K562 (cell line): ENCODE data around the gene RNF150. TPM values are rescaled to one million over a fixed set of nuclear protein-coding genes. Genes with fewer than 3 reads are reported as not detected.

Source experiments
- ATAC-seq: fragments of 200-7000 bp; cut with Tn5 transposase; 3 replicates; pipeline ENCODE4 v1.9.1; 2020; ENCODE audit warnings: moderate library complexity
- BruUV-seq: library from RNA; stranded (reverse); fragments of 400-500 nt; replicated peaks from 2 replicates; lab custom pipeline; 2021; lab: Mats Ljungman, UMichigan
- CTCF ChIA-PET: fragments of 300-600 bp; formaldehyde crosslinking; extraction: SDS; loops from one replicate; lab custom pipeline; 2021; ENCODE audit warnings: low intra/inter-chr PET ratio; lab: Yijun Ruan, JAX
- POLR2A ChIA-PET: fragments of 300-600, 350-650 bp; sonication (Branson Sonifier 250); formaldehyde crosslinking; extraction: SDS; loops from one replicate; lab custom pipeline; 2021; ENCODE audit warnings: antibody characterized with exemption, inconsistent platforms; lab: Yijun Ruan, JAX
- DNase-seq, 4 experiments: peaks; one replicate each; pipeline versions ENCODE4 v3.0.0 to v3.0.0-alpha.2; 2011 to 2018; ENCODE audit warnings: low spot score in 3 of 4, mixed read lengths in 3 of 4; ENCODE audit errors: extremely low read depth in 1 of 4
- FAIRE-seq: peaks from 2 replicates; lab custom pipeline; 2011; peaks lifted over from hg19 to GRCh38; lab: Jason Lieb, UNC
- H2AFZ ChIP-seq: 2 replicates; pipeline ENCODE4 v1.6.0; 2011; ENCODE audit warnings: low read depth, low read length, control low read depth, inconsistent platforms
- H3K27ac ChIP-seq: fragments of 200-600 bp; 3 replicates; pipeline ENCODE4 v1.8.0; 2011; ENCODE audit warnings: low read depth, mild to moderate bottlenecking, control low read depth, inconsistent platforms, low read length, moderate library complexity, mixed read lengths; ENCODE audit errors: extremely low read depth
- H3K27me3 ChIP-seq, 2 experiments: fragments of 300-600 bp in 1 of 2; 2 replicates in 1 of 2; 3 replicates in 1 of 2; pipeline versions ENCODE4 v1.6.0 to v1.8.0; 2011; ENCODE audit warnings: inconsistent platforms in 2 of 2, low read length in 2 of 2, mild to moderate bottlenecking in 1 of 2, mixed read lengths in 1 of 2, moderate library complexity in 1 of 2; ENCODE audit not compliant: control insufficient read depth in 2 of 2, insufficient read depth in 2 of 2
- H3K36me3 ChIP-seq: fragments of 300-600 bp; 3 replicates; pipeline ENCODE4 v1.8.0; 2011; ENCODE audit warnings: mild to moderate bottlenecking, low read length, inconsistent platforms; ENCODE audit not compliant: control insufficient read depth, insufficient read depth
- H3K4me1 ChIP-seq, 2 experiments: fragments of 200-600 bp in 1 of 2; replicated peaks in 1 of 2; 2 replicates in 1 of 2; 3 replicates in 1 of 2; pipeline versions ENCODE4 v1.5.1 to v1.8.0; 2011; ENCODE audit warnings: inconsistent platforms in 2 of 2, low read length in 2 of 2, mild to moderate bottlenecking in 1 of 2, mixed read lengths in 1 of 2, moderate library complexity in 1 of 2; ENCODE audit not compliant: control insufficient read depth in 2 of 2, insufficient read depth in 2 of 2
- H3K4me2 ChIP-seq: 2 replicates; pipeline ENCODE4 v1.6.1; 2011; ENCODE audit warnings: low read length, control low read depth, inconsistent platforms, mixed read lengths; ENCODE audit not compliant: insufficient read depth
- H3K4me3 ChIP-seq: fragments of 200-600 bp; sonication (generic), shearing (Covaris generic); 2 replicates; pipeline ENCODE4 v1.5.1; 2016; ENCODE audit warnings: control low read depth, inconsistent platforms
- H3K79me2 ChIP-seq: fragments of 200-600 bp; 3 replicates; pipeline ENCODE4 v1.8.0; 2011; ENCODE audit warnings: low read length, inconsistent platforms; ENCODE audit not compliant: control insufficient read depth, insufficient read depth
- H3K9ac ChIP-seq, 2 experiments: 2 replicates each; pipeline versions ENCODE4 v1.6.0 to v1.6.1; 2011; ENCODE audit warnings: low read depth in 2 of 2, low read length in 2 of 2, control low read depth in 1 of 2, inconsistent platforms in 1 of 2, mild to moderate bottlenecking in 1 of 2, mixed read lengths in 1 of 2; ENCODE audit not compliant: insufficient read depth in 1 of 2
- H3K9me1 ChIP-seq: one replicate; pipeline ENCODE4 v1.6.0; 2011; ENCODE audit warnings: inconsistent platforms, mild to moderate bottlenecking, low read length, moderate library complexity; ENCODE audit not compliant: control insufficient read depth, insufficient read depth
- H3K9me3 ChIP-seq: replicated peaks from 2 replicates; pipeline ENCODE4 v1.5.1; 2011; ENCODE audit warnings: low read depth, low read length, inconsistent platforms; ENCODE audit not compliant: control insufficient read depth, insufficient read depth
- H4K20me1 ChIP-seq: replicated peaks from 2 replicates; pipeline ENCODE4 v1.6.1; 2011; ENCODE audit warnings: low read length, inconsistent platforms, mixed read lengths; ENCODE audit not compliant: control insufficient read depth, insufficient read depth
- CHD1 ChIP-seq: fragments of 200-600 bp; sonication (generic); IDR thresholded peaks from one replicate; pipeline ENCODE4 v1.6.1; 2012; ENCODE audit warnings: mild to moderate bottlenecking, moderate library complexity, low read length, inconsistent platforms
- DACH1 ChIP-seq: fragments of 450-650 bp; IDR thresholded peaks from 2 replicates; pipeline ENCODE4 v1.6.1; 2018; ENCODE audit not compliant: partially characterized antibody
- FOXK1 ChIP-seq: sonication (generic); formaldehyde crosslinking; IDR thresholded peaks from 2 replicates; pipeline ENCODE4 v1.8.0; 2022; ENCODE audit warnings: missing genetic modification reagents, mild to moderate bottlenecking, borderline replicate concordance
- GTF2F1 ChIP-seq: IDR thresholded peaks from 2 replicates; pipeline ENCODE4 v1.6.1; 2011; ENCODE audit warnings: low read depth, low read length, improper control_type of control experiment
- HMBOX1 ChIP-seq: sonication (generic); IDR thresholded peaks from 2 replicates; pipeline ENCODE4 v1.6.1; 2016
- PBX2 ChIP-seq, 2 experiments: IDR thresholded peaks in 1 of 2; conservative IDR thresholded peaks in 1 of 2; 2 replicates each; pipeline ENCODE4 v1.6.1; 2016; ENCODE audit warnings: low read depth in 2 of 2, mild to moderate bottlenecking in 1 of 2, missing compliant biosample characterization in 1 of 2, missing genetic modification characterization in 1 of 2, moderate library complexity in 1 of 2
- RBM25 ChIP-seq: fragments of 200-400 bp; formaldehyde crosslinking; IDR thresholded peaks from 2 replicates; pipeline ENCODE4 v1.6.1; 2018; ENCODE audit warnings: low read length, low read depth, moderate library complexity; ENCODE audit not compliant: severe bottlenecking
- SREBF2 ChIP-seq: sonication (generic); formaldehyde crosslinking; IDR thresholded peaks from 2 replicates; pipeline ENCODE4 v1.4.0; 2020; ENCODE audit warnings: mild to moderate bottlenecking, missing genetic modification reagents
- ZBED1 ChIP-seq: IDR thresholded peaks from 2 replicates; pipeline ENCODE4 v1.6.1; 2014
- ZNF175 ChIP-seq: fragments of 200-800 bp; sonication (Bioruptor generic); IDR thresholded peaks from 2 replicates; pipeline ENCODE4 v1.6.1; 2016; ENCODE audit warnings: low read depth, mild to moderate bottlenecking, missing genetic modification characterization, missing compliant biosample characterization
- ZNF644 ChIP-seq: fragments of 200-800 bp; sonication (Bioruptor generic); IDR thresholded peaks from 2 replicates; pipeline ENCODE4 v1.6.1; 2016; ENCODE audit warnings: low read depth, missing genetic modification characterization, missing compliant biosample characterization
- ZNF785 ChIP-seq: fragments of 250-450 bp; sonication (Bioruptor Pico); IDR thresholded peaks from 2 replicates; pipeline ENCODE4 v1.4.0; 2020; ENCODE audit warnings: mild to moderate bottlenecking
- WGBS: fragments of 100-300 bp; shearing (Covaris generic); methylation state at CpG from one replicate; pipeline ENCODE4 v1.1.6; 2016; ENCODE audit warnings: low coverage, mixed read lengths; ENCODE audit not compliant: insufficient coverage; ENCODE audit errors: missing lambda C conversion rate; 5-methylcytosine and 5-hydroxymethylcytosine counted together
- in situ Hi-C: fragments of 300-500 bp; cut with MboI; formaldehyde crosslinking; loops from 4 replicates; pipeline ENCODE4 v1.15.0; 2018; ENCODE audit warnings: inconsistent platforms, mixed read lengths
- intact Hi-C: fragments of 100-400 bp; cut with micrococcal nuclease; formaldehyde crosslinking; loops from 2 replicates; pipeline ENCODE4 v1.14.2; 2022
- polyA plus RNA-seq, 8 experiments: library from polyadenylated mRNA; depleted of rRNA in 4 of 8; stranded (reverse) in 5 of 8; unstranded in 3 of 8; fragments of >200 nt; fragmentation: Nextera tagmentation in 2 of 8; fragmentation: Illumina TruSeq in 1 of 8; extraction: Ambion mirVana in 2 of 8; extraction: Trizol in 1 of 8; gene quantifications; 2 replicates each; pipeline versions ENCODE4 v1.2.1 to v1.2.3, GENCODE V29; 2011 to 2014; ENCODE audit warnings: inconsistent platforms in 1 of 8, missing spikeins in 1 of 8
- total RNA-seq, 7 experiments: library from RNA; depleted of rRNA in 6 of 7; stranded (reverse); fragments of >200 nt in 6 of 7; fragmentation: Illumina TruSeq in 2 of 7; extraction: Trizol in 2 of 7; gene quantifications; 2 replicates each; pipeline versions ENCODE4 v1.2.1 to v1.2.3, GENCODE V29; 2011 to 2021; ENCODE audit warnings: low replicate concordance in 1 of 7
- TF ChIP-seq, protein P1 (sequence below): sonication (generic); formaldehyde crosslinking; IDR thresholded peaks from 2 replicates; pipeline ENCODE4 v1.8.1; 2023; ENCODE audit warnings: missing genetic modification reagents, mild to moderate bottlenecking, borderline replicate concordance

The RNF150 gene
- total and polyA plus RNA-seq, 9 of the 15 experiments (the other 6 are each of a cell fraction or from before 2014, with no cell fraction given), result 0.09 TPM; not detected in 8

GRCh38 chr4:141002323-141002805 lies 130.9 kb downstream of the RNF150 start:
- Histone ChIP-seq H3K9me3 (no peaks in the 10 kb centered on the region), H3K27me3 (no peaks in the 10 kb centered on the region)
- in situ Hi-C loops, result no loop called here
- TF ChIP-seq ZBED1, result no peak
- TF ChIP-seq, protein P1, sequence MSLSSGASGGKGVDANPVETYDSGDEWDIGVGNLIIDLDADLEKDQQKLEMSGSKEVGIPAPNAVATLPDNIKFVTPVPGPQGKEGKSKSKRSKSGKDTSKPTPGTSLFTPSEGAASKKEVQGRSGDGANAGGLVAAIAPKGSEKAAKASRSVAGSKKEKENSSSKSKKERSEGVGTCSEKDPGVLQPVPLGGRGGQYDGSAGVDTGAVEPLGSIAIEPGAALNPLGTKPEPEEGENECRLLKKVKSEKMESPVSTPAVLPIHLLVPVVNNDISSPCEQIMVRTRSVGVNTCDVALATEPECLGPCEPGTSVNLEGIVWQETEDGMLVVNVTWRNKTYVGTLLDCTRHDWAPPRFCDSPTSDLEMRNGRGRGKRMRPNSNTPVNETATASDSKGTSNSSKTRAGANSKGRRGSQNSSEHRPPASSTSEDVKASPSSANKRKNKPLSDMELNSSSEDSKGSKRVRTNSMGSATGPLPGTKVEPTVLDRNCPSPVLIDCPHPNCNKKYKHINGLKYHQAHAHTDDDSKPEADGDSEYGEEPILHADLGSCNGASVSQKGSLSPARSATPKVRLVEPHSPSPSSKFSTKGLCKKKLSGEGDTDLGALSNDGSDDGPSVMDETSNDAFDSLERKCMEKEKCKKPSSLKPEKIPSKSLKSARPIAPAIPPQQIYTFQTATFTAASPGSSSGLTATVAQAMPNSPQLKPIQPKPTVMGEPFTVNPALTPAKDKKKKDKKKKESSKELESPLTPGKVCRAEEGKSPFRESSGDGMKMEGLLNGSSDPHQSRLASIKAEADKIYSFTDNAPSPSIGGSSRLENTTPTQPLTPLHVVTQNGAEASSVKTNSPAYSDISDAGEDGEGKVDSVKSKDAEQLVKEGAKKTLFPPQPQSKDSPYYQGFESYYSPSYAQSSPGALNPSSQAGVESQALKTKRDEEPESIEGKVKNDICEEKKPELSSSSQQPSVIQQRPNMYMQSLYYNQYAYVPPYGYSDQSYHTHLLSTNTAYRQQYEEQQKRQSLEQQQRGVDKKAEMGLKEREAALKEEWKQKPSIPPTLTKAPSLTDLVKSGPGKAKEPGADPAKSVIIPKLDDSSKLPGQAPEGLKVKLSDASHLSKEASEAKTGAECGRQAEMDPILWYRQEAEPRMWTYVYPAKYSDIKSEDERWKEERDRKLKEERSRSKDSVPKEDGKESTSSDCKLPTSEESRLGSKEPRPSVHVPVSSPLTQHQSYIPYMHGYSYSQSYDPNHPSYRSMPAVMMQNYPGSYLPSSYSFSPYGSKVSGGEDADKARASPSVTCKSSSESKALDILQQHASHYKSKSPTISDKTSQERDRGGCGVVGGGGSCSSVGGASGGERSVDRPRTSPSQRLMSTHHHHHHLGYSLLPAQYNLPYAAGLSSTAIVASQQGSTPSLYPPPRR (CRISPR knock-in tag), result no peak
- no peak for TF ChIP-seq RBM25
- TF ChIP-seq DACH1, result no peak
- no peak for TF ChIP-seq GTF2F1
- TF ChIP-seq ZNF644 (tag), result no peak
- TF ChIP-seq PBX2 (CRISPR knock-in tag; IDR thresholded peaks at IDR 0.05; ENCODE audit: low read depth), result no peak
- no peak for TF ChIP-seq PBX2 (tag; conservative IDR thresholded peaks at IDR 0.05; ENCODE audit: low read depth)
- TF ChIP-seq FOXK1 (CRISPR knock-in tag), result no peak
- no peak for TF ChIP-seq CHD1
- TF ChIP-seq HMBOX1, result no peak
- no peak for TF ChIP-seq SREBF2 (CRISPR knock-in tag)
- TF ChIP-seq ZNF175 (CRISPR knock-in tag), result no peak
- no peak for TF ChIP-seq ZNF785 (CRISPR knock-in tag)
- TF ChIP-seq, all 486 proteins: peak for 0
- DNase-seq, result no peak
- Histone ChIP-seq H3K79me2 (no peaks in the 10 kb centered on the region), H4K20me1 (no peaks in the 10 kb centered on the region), H3K36me3 (no peaks in the 10 kb centered on the region), H2AFZ (no peak overlapping the region), H3K4me3 (no peak overlapping the region), H3K27ac (no peak overlapping the region), H3K9ac (no peak overlapping the region), H3K4me1 (no peaks in the 10 kb centered on the region), H3K4me2 (no peak overlapping the region), H3K9me1 (no peaks in the 10 kb centered on the region)
- 2% methylated on average over 4 of the region's 4 CpGs for WGBS
- ATAC-seq, result no peak
- FAIRE-seq, result no peak
- ChIA-PET POLR2A (interaction anchor here (0.6 kb wide), 1 partner anchor 246 kb away, joined by 3 read pairs; the partner anchor contains the start of gene TBC1D9), CTCF (no interaction called here)
- intact Hi-C loops, result no loop called here
- BruUV-seq, result no TSS peak
